Vagina (tissue), 2 donors: Measurements from ENCODE around the gene HEG1.

Experiments used
- CTCF ChIP-seq, 3 experiments: fragments of 450-650 bp in 2 of 3; fragments of 200-600 bp in 1 of 3; sonication (generic) in 1 of 3; IDR thresholded peaks; one replicate each; pipeline ENCODE4 v1.5.1; 2017 to 2019; ENCODE audit warnings: antibody characterized with exemption in 3 of 3, mild to moderate bottlenecking in 2 of 3, moderate library complexity in 2 of 3
- POLR2A ChIP-seq, 2 donors: fragments of 450-650 bp; IDR thresholded peaks; one replicate each; pipeline ENCODE4 v1.6.1; 2017; ENCODE audit warnings: antibody characterized with exemption in 2 of 2, mild to moderate bottlenecking in 2 of 2, moderate library complexity in 2 of 2
- POLR2AphosphoS5 ChIP-seq, 2 donors: sonication (generic); formaldehyde crosslinking; IDR thresholded peaks; one replicate each; pipeline ENCODE4 v1.9.0; 2017; ENCODE audit warnings: antibody characterized with exemption in 2 of 2, mild to moderate bottlenecking in 2 of 2, low read depth in 1 of 2; ENCODE audit not compliant: insufficient read depth in 1 of 2

GRCh38 chr3:124928333-124929202, 127.2 kb downstream of the HEG1 start:
- peak; percentile 60 to 67 (median 67) for TF ChIP-seq CTCF (IDR thresholded peaks at IDR 0.05)
- TF ChIP-seq POLR2A (IDR thresholded peaks at IDR 0.05), result no peak
- TF ChIP-seq POLR2AphosphoS5 (IDR thresholded peaks at IDR 0.05; ENCODE audit: insufficient read depth in 1 of 2, low read depth in 1 of 2), result no peak
